GM21360 (cell line): ENCODE data around the gene COL18A1.
"Not testable (repeated sequence)": the region's sequence is repeated elsewhere in the genome, so short reads cannot be mapped to it uniquely, and the experiment has no call there.

Source experiments
- ATAC-seq: cut with Tn5 transposase; IDR thresholded peaks from one replicate; pipeline ENCODE4 v1.9.1; 2021; ENCODE audit warnings: mild to moderate bottlenecking, moderate library complexity; ENCODE audit not compliant: unreplicated experiment

The COL18A1 gene

GRCh38 chr21:45513003-45513717, 108.2 kb downstream of the COL18A1 start:
- ATAC-seq: no peak

- no peak for ATAC-seq
Measured at GRCh38 chr21:45513741-45514310, 108.9 kb downstream of the COL18A1 start.

GRCh38 chr21:45514311-45515021, 109.5 kb downstream of the COL18A1 start:
- no peak for ATAC-seq

- ATAC-seq: no peak
Measured at GRCh38 chr21:45515241-45516061, 110.5 kb downstream of the COL18A1 start.

DNA sequence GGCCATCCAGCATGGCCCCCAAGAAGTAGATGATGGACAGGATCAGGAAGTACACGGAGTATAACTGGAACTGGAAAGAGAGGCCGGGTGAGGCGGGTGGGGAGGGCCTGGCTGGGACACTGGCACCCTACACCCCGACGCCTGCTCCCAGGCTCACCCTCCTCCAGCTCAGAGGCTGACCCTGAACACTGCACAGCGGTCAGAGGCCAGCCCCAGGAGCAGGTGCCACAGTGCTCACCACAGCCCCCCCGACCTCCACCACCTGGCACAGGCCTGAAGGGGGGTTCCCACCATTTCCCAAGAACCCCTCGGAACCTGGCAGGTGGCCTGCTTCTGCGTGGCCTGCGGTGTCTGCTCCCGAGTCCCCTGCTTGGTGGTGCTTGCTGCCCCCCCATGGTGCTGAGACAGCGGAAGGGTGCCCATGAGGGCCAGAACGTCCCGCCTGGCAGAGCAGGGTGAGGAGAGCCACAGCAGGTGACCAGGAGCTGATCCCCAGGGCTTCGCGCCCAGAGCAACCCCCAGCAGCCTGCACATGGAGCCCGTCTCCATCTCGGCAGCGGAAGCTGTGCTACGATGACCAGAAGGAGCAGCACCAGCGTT, 111.2 kb downstream of the COL18A1 start:
- ATAC-seq: no peak

DNA sequence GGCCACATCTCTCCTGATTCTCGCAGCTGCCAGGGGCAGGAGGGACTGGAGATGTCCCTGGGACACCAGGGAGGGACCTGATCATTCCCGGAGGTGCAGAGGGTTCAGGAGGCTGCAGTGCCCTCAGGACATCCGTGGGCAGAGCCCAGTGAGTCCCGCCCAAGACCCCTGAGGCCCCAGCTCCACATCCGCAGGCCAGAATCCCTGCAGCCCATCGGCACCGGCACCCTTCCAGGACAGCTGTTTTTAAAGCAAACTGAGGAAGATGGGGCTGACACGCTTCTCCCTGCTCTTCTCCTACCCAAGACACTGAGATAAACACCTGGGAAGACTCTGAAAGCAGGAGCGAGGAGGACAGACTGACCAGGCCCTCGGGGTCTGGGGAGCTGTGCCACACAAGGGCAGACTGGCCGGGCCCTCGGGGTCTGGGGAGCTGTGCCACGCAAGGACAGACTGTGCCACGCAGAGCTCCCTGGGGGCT, 111.7 kb downstream of the COL18A1 start:
- ATAC-seq: no peak

DNA sequence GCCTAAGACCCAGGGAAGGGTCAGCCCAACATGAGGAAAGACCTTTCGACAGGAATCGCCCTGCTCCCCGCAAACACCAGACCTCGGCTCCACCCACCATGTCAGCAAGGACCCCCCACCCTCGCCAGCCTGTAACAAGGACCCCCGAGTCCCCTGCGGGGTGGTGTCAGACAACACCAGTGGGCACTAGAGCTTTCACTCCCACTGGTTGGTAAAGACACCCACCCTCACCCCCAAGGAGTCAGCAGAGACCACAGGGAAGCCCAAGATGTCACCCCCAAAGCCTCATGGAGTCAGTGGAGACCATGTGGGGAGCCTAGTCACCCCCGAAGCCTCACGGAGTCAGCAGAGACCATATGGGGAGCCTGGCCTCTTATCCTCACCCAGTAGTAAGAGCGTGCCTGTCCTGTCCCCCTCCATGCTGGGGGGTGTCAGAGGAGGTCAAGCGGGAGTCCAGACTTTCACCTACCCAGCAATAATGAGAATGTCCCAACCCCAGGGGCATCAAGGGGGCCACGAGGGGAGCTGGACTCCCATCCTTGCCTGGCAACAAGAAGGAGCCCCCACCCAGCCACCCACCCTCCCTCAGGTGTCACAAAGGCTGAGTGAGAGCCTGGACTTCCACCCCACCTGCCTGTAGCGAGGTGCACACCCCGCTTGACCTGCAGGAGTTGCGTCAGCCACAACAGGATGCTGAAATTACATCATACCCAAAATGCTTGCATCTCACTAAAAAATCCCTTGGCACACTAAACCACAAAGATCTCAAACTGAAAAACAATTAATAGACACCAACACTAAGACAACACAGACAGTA, 112.5 kb downstream of the COL18A1 start:
- no peak for ATAC-seq

DNA sequence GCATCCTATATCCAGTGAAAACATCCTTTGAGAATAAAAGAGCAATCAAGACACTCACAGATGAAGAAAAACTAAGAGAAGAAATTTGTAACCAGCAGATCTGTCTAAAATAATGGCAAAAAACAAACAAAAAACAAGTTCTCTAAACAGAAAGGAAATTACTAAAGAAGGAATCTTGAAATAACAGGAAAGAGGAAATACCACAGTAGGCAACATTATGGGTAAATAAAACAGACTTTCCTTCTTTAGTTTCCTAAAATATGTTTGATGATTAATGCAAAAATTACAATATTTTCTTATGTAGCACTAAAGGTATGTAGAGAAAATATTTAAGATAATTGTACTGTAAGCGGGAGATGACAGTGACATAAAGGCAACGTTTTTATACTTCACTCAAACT, 113.8 kb downstream of the COL18A1 start:
- ATAC-seq: no peak

DNA sequence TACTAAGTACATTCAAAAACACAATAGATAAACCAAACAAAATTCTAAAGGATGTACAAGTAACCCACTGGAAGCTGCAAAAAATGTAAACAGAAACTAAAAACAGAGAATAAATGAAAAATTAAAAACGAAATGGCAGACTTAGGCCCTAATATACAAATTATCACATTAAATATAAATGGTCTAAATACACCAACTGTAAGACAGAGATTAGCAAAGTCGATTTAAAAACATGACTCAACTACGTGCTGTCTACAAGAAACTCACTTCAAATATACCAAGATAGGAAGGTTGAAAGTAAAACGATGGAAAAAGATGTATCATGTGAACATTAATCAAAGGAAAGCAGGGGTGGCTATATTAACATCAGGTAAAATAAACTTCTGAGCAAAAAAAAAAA, 114.2 kb downstream of the COL18A1 start:
- ATAC-seq: no peak

DNA sequence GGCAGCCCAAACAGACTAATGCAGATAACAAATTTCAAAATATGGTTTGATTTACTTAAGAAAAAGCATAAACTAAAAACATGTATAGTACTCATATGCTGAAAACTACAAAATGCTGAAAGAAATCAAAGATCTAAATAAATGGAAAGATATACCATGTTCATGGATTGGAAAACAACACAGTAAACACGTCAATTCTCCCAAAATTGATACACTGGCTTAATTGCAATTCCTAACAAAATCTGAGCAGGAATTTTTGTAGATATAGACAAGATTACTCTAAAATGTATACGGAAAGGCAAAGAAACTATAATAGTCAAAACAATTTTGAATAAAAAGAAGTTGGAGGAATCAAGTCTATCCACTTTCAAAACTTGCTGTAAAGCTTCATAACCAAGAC, 116.3 kb downstream of the COL18A1 start:
- ATAC-seq: no peak

DNA sequence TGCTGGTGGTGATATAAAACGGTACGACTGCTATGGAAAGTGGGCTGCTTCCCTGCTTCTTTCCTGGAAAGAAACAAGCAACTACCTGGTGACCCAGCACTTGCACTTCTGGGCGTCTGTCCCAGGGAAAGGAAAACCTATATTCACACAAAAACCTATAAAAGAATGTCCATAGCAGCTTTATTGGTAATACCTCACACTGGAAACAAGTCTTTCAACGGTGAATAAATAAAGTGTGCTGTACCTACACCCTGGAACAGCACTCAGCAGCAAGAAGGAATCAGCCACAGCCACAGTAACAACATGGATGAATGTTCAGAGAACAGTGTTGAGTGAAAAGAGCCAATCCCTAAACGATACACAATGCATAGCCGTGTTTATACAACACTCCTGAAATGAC, 117.4 kb downstream of the COL18A1 start:
- no peak for ATAC-seq

- no peak for ATAC-seq
Measured at GRCh38 chr21:45522986-45523385, 118.0 kb downstream of the COL18A1 start.

GRCh38 chr21:45523411-45524101, 118.6 kb downstream of the COL18A1 start:
- ATAC-seq: no peak

DNA sequence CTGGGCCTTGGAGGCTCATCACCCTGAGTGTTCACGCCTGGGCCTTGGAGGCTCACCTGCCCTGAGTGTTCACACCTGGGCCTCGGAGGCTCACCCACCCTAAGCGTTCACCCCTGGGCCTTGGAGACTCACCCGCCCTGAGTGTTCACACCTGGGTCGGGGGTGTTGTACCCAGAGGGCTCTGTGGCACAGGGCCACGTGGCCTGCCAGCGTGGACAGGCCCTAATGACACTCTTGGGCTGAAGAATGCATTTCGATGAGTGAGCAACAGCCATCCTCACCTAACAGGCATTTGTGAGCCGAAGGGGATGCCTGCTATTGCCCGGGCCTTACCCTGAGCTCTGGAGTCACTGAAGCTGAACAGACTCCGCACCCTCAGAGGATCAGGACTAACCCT, 119.8 kb downstream of the COL18A1 start:
- no peak for ATAC-seq

DNA sequence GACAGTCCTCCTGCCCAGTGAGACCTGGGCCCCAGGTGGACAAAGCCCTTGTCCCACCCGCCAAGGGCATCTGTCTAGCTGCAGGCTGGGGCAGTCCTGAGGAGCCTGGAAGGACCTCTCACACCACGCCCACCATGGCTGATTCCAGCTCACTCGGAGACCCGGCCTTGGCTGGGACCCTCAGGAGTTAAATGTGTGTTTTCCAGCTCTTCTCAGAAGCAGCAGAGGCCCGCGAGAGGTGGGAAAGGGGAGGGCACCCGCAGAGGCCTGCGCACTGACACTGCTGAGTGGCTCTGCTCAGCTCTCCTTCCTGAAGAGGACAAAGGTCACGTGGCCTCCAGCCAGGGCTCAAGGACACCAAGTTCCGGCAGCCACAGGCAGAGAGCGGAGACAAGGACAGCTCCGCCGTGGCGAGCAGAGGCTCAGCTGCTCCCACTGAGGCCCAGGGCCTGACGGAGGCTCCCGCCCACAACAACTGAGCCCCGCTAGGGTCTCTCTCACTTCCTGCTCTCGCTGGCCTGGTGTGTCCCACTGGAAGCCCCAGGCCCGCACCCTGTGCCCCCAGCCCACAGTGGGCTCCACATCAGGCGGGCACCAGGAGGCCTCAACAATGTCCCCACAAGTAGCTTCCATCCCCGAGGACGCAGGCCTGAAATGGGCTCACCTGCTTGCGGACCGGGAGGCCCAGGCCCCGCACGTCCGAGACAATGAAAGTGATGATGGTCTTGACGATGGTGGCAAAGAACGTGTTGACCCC, 120.4 kb downstream of the COL18A1 start:
- no peak for ATAC-seq

GRCh38 chr21:45525910-45526306, 120.9 kb downstream of the COL18A1 start:
- no peak for ATAC-seq

DNA sequence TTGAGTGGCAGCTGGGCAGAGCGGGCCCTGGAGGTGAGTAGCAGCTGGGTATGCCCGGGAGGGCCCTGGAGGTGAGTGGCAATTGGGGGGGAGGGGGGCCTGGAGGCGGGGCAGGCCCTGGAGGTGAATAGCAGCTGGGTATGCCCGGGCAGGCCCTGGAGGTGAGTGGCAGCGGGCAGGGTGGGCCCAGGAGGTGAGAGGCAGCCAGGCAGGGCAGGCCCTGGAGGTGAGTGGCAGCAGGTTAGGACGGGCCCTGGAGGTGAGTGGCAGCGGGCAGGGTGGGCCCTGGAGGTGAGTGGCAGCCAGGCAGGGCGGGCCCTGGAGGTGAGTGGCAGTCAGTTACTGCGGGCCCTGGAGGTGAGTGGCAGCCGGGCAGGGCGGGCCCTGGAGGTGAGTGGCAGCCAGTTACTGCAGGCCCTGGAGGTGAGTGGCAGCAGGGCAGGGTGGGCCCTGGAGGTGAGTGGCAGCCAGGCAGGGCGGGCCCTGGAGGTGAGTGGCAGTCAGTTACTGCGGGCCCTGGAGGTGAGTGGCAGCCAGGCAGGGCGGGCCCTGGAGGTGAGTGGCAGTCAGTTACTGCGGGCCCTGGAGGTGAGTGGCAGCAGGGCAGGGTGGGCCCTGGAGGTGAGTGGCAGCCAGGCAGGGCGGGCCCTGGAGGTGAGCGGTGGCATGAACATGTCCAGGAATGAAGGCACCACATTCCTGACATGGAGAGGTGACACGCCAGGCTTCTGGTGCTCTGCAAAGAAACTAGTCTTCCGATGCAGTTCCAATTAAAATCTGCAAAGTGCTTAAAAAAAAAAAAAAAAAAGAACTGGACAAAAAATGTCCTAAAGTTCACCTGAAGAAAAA, 122.4 kb downstream of the COL18A1 start:
- ATAC-seq: not testable (repeated sequence)
